Measurements from ENCODE around the gene A1BG. TPM values are rescaled to one million over a fixed set of nuclear protein-coding genes. Genes with fewer than 3 reads are reported as not detected.
"Not testable (repeated sequence)": the region's sequence is repeated elsewhere in the genome, so short reads cannot be mapped to it uniquely, and the experiment has no call there.

A1BG gene
- total and polyA plus RNA-seq, 2 donors, result 59.3 to 77.3 TPM

- H3K9me3 ChIP-seq (ENCODE audit: control insufficient read depth in 2 of 2, insufficient read depth in 1 of 2, low read length in 1 of 2), result no peaks in the 10 kb centered on the region
- peak overlapping the region; percentile 77 for H3K4me3 ChIP-seq (ENCODE audit: low read length in 2 of 2)
- peaks cover 19 to 26% of the 10 kb centered on the region in 2 donors for H3K4me1 ChIP-seq (ENCODE audit: control insufficient read depth in 2 of 2, insufficient read depth in 2 of 2, low read length in 2 of 2)
- WGBS, result 12% methylated on average over 24 of the region's 24 CpGs
- H3K27me3 ChIP-seq (ENCODE audit: control insufficient read depth in 2 of 2, insufficient read depth in 1 of 2, low read length in 1 of 2), result no peaks in the 10 kb centered on the region
- no peaks in the 10 kb centered on the region for H3K36me3 ChIP-seq (ENCODE audit: control insufficient read depth in 2 of 2, insufficient read depth in 2 of 2, low read length in 1 of 2)
- DNase-seq (ENCODE audit: low read depth in 6 of 9, low spot score in 9 of 9), result no peak
- H3K27ac ChIP-seq (ENCODE audit: low read depth in 1 of 2, low read length in 1 of 2), result peak overlapping the region; percentile 93 to 95
Observed at GRCh38 chr19:58380037-58380661, 26.9 kb upstream of the A1BG start.

GRCh38 chr19:58379246-58379645 lies 26.0 kb upstream of the A1BG start:
- Histone ChIP-seq H3K27ac (ENCODE audit: low read depth in 1 of 2, low read length in 1 of 2) (no peak overlapping the region), H3K4me3 (ENCODE audit: low read length in 2 of 2) (no peak overlapping the region), H3K36me3 (ENCODE audit: control insufficient read depth in 2 of 2, insufficient read depth in 2 of 2, low read length in 1 of 2) (no peaks in the 10 kb centered on the region), H3K9me3 (ENCODE audit: control insufficient read depth in 2 of 2, insufficient read depth in 1 of 2, low read length in 1 of 2) (no peaks in the 10 kb centered on the region), H3K27me3 (ENCODE audit: control insufficient read depth in 2 of 2, insufficient read depth in 1 of 2, low read length in 1 of 2) (no peaks in the 10 kb centered on the region), H3K4me1 (ENCODE audit: control insufficient read depth in 2 of 2, insufficient read depth in 2 of 2, low read length in 2 of 2) (peaks cover 19 to 26% of the 10 kb centered on the region in 2 donors)
- no peak for DNase-seq (ENCODE audit: low read depth in 6 of 9, low spot score in 9 of 9)
- WGBS, result 98% methylated on average over 6 of the region's 6 CpGs

- not testable (repeated sequence) for DNase-seq (ENCODE audit: low read depth in 6 of 9, low spot score in 9 of 9); H3K27me3 ChIP-seq (ENCODE audit: control insufficient read depth in 2 of 2, insufficient read depth in 1 of 2, low read length in 1 of 2); H3K9me3 ChIP-seq (ENCODE audit: control insufficient read depth in 2 of 2, insufficient read depth in 1 of 2, low read length in 1 of 2); H3K27ac ChIP-seq (ENCODE audit: low read depth in 1 of 2, low read length in 1 of 2); H3K4me3 ChIP-seq (ENCODE audit: low read length in 2 of 2); H3K36me3 ChIP-seq (ENCODE audit: control insufficient read depth in 2 of 2, insufficient read depth in 2 of 2, low read length in 1 of 2)
- 97% methylated on average over 7 of the region's 7 CpGs for WGBS
- peaks cover 13 to 19% of the 10 kb centered on the region in 2 donors for H3K4me1 ChIP-seq (ENCODE audit: control insufficient read depth in 2 of 2, insufficient read depth in 2 of 2, low read length in 2 of 2)
Observed at GRCh38 chr19:58376724-58377123, 23.4 kb upstream of the A1BG start.

- H3K4me3 ChIP-seq (ENCODE audit: low read length in 2 of 2), result no peak overlapping the region
- 96% methylated on average over 4 of the region's 4 CpGs for WGBS
- no peaks in the 10 kb centered on the region for H3K9me3 ChIP-seq (ENCODE audit: control insufficient read depth in 2 of 2, insufficient read depth in 1 of 2, low read length in 1 of 2)
Observed at GRCh38 chr19:58374200-58374599, 20.9 kb upstream of the A1BG start.

GRCh38 chr19:58372311-58373133 lies 19.2 kb upstream of the A1BG start:
- no peaks in the 10 kb centered on the region for H3K9me3 ChIP-seq (ENCODE audit: control insufficient read depth in 2 of 2, insufficient read depth in 1 of 2, low read length in 1 of 2)
- H3K4me3 ChIP-seq (ENCODE audit: low read length in 2 of 2), result no peak overlapping the region
- H3K27ac ChIP-seq (ENCODE audit: low read depth in 1 of 2, low read length in 1 of 2), result no peak overlapping the region
- WGBS, result 94% methylated on average over 15 of the region's 15 CpGs
- no peaks in the 10 kb centered on the region for H3K4me1 ChIP-seq (ENCODE audit: control insufficient read depth in 2 of 2, insufficient read depth in 2 of 2, low read length in 2 of 2)
- no peaks in the 10 kb centered on the region for H3K27me3 ChIP-seq (ENCODE audit: control insufficient read depth in 2 of 2, insufficient read depth in 1 of 2, low read length in 1 of 2)
- H3K36me3 ChIP-seq (ENCODE audit: control insufficient read depth in 2 of 2, insufficient read depth in 2 of 2, low read length in 1 of 2), result peaks cover 0 to 10% of the 10 kb centered on the region in 2 donors
- no peak for DNase-seq (ENCODE audit: low read depth in 6 of 9, low spot score in 9 of 9)

More at GRCh38 chr19:58374200-58374599, 20.9 kb upstream of the A1BG start:
- no peaks in the 10 kb centered on the region for H3K27me3 ChIP-seq (ENCODE audit: control insufficient read depth in 2 of 2, insufficient read depth in 1 of 2, low read length in 1 of 2)
- no peak for DNase-seq (ENCODE audit: low read depth in 6 of 9, low spot score in 9 of 9)
- H3K27ac ChIP-seq (ENCODE audit: low read depth in 1 of 2, low read length in 1 of 2), result no peak overlapping the region
- no peaks in the 10 kb centered on the region for H3K36me3 ChIP-seq (ENCODE audit: control insufficient read depth in 2 of 2, insufficient read depth in 2 of 2, low read length in 1 of 2)
- peaks cover under 1% of the 10 kb centered on the region in 2 donors for H3K4me1 ChIP-seq (ENCODE audit: control insufficient read depth in 2 of 2, insufficient read depth in 2 of 2, low read length in 2 of 2)

GRCh38 chr19:58368561-58369360 lies 15.5 kb upstream of the A1BG start:
- Histone ChIP-seq H3K36me3 (ENCODE audit: control insufficient read depth in 2 of 2, insufficient read depth in 2 of 2, low read length in 1 of 2) (peaks cover 0 to 10% of the 10 kb centered on the region in 2 donors), H3K9me3 (ENCODE audit: control insufficient read depth in 2 of 2, insufficient read depth in 1 of 2, low read length in 1 of 2) (no peaks in the 10 kb centered on the region), H3K4me3 (ENCODE audit: low read length in 2 of 2) (no peak overlapping the region), H3K27me3 (ENCODE audit: control insufficient read depth in 2 of 2, insufficient read depth in 1 of 2, low read length in 1 of 2) (no peaks in the 10 kb centered on the region), H3K27ac (ENCODE audit: low read depth in 1 of 2, low read length in 1 of 2) (no peak overlapping the region), H3K4me1 (ENCODE audit: control insufficient read depth in 2 of 2, insufficient read depth in 2 of 2, low read length in 2 of 2) (no peaks in the 10 kb centered on the region)
- no peak for DNase-seq (ENCODE audit: low read depth in 6 of 9, low spot score in 9 of 9)
- 96% methylated on average over 68 of the region's 68 CpGs for WGBS

- Histone ChIP-seq H3K27me3 (ENCODE audit: control insufficient read depth in 2 of 2, insufficient read depth in 1 of 2, low read length in 1 of 2) (no peaks in the 10 kb centered on the region), H3K4me3 (ENCODE audit: low read length in 2 of 2) (no peak overlapping the region), H3K27ac (ENCODE audit: low read depth in 1 of 2, low read length in 1 of 2) (no peak overlapping the region), H3K9me3 (ENCODE audit: control insufficient read depth in 2 of 2, insufficient read depth in 1 of 2, low read length in 1 of 2) (peaks cover 0 to under 1% of the 10 kb centered on the region in 2 donors), H3K4me1 (ENCODE audit: control insufficient read depth in 2 of 2, insufficient read depth in 2 of 2, low read length in 2 of 2) (peaks cover 0 to 2% of the 10 kb centered on the region in 2 donors), H3K36me3 (ENCODE audit: control insufficient read depth in 2 of 2, insufficient read depth in 2 of 2, low read length in 1 of 2) (peaks cover 0 to 10% of the 10 kb centered on the region in 2 donors)
- DNase-seq (ENCODE audit: low read depth in 6 of 9, low spot score in 9 of 9), result no peak
- 85% methylated on average over 106 of the region's 106 CpGs for WGBS
Observed at GRCh38 chr19:58367698-58368454, 14.6 kb upstream of the A1BG start.

- WGBS, result 95% methylated on average over 32 of the region's 32 CpGs
- DNase-seq (ENCODE audit: low read depth in 6 of 9, low spot score in 9 of 9), result no peak
Observed at GRCh38 chr19:58366585-58367430, 13.5 kb upstream of the A1BG start.

More at GRCh38 chr19:58366585-58367430, 13.5 kb upstream of the A1BG start:
- Histone ChIP-seq H3K27me3 (ENCODE audit: control insufficient read depth in 2 of 2, insufficient read depth in 1 of 2, low read length in 1 of 2) (peaks cover 0 to 4% of the 10 kb centered on the region in 2 donors), H3K9me3 (ENCODE audit: control insufficient read depth in 2 of 2, insufficient read depth in 1 of 2, low read length in 1 of 2) (peaks cover 0 to 6% of the 10 kb centered on the region in 2 donors), H3K4me1 (ENCODE audit: control insufficient read depth in 2 of 2, insufficient read depth in 2 of 2, low read length in 2 of 2) (peaks cover under 1 to 8% of the 10 kb centered on the region in 2 donors), H3K36me3 (ENCODE audit: control insufficient read depth in 2 of 2, insufficient read depth in 2 of 2, low read length in 1 of 2) (peaks cover 0 to 10% of the 10 kb centered on the region in 2 donors), H3K27ac (ENCODE audit: low read depth in 1 of 2, low read length in 1 of 2) (no peak overlapping the region), H3K4me3 (ENCODE audit: low read length in 2 of 2) (no peak overlapping the region)

All from thymus (tissue), 11 donors.